Stimulated activated CD4-positive, alpha-beta T cell treated with anti-CD3 and anti-CD28 coated beads, Interleukin-2, amount 100 ng/mL, for 48 hours (primary cell): ENCODE results near the gene HTT.
"Not testable (repeated sequence)": the region's sequence is repeated elsewhere in the genome, so short reads cannot be mapped to it uniquely, and the experiment has no call there.

Experiments used
- DNase-seq, 2 donors: peaks; one replicate each; pipeline ENCODE4 v3.0.0-alpha.2; 2020

Gene HTT

GRCh38 chr4:3085948-3086670 lies 11.6 kb downstream of the HTT start:
- no peak for DNase-seq

GRCh38 chr4:3087115-3087797 lies 12.8 kb downstream of the HTT start:
- DNase-seq = no peak

- no peak for DNase-seq
Observed at GRCh38 chr4:3091464-3091863, 17.0 kb downstream of the HTT start.

- not testable (repeated sequence) for DNase-seq
Observed at GRCh38 chr4:3094701-3095100, 20.2 kb downstream of the HTT start.

GRCh38 chr4:3096202-3096601 lies 21.7 kb downstream of the HTT start:
- DNase-seq = no peak

GRCh38 chr4:3098346-3098745 lies 23.9 kb downstream of the HTT start:
- no peak for DNase-seq

- DNase-seq = peak; percentile 95
Observed at GRCh38 chr4:3106339-3107186, 32.1 kb downstream of the HTT start.

GRCh38 chr4:3107271-3107670 lies 32.8 kb downstream of the HTT start:
- no peak for DNase-seq

- DNase-seq = no peak
Observed at GRCh38 chr4:3107691-3108121, 33.2 kb downstream of the HTT start.

GRCh38 chr4:3108211-3108610 lies 33.7 kb downstream of the HTT start:
- DNase-seq = no peak

- no peak for DNase-seq
Observed at GRCh38 chr4:3111461-3111860, 37.0 kb downstream of the HTT start.

- no peak for DNase-seq
Observed at GRCh38 chr4:3112201-3112600, 37.7 kb downstream of the HTT start.

GRCh38 chr4:3112609-3113469 lies 38.4 kb downstream of the HTT start:
- DNase-seq = no peak

GRCh38 chr4:3114377-3114776 lies 39.9 kb downstream of the HTT start:
- no peak for DNase-seq

- DNase-seq = no peak
Observed at GRCh38 chr4:3115637-3116270, 41.3 kb downstream of the HTT start.

GRCh38 chr4:3116955-3117354 lies 42.5 kb downstream of the HTT start:
- DNase-seq = no peak

GRCh38 chr4:3118312-3118711 lies 43.8 kb downstream of the HTT start:
- DNase-seq = no peak

GRCh38 chr4:3119464-3119863 lies 45.0 kb downstream of the HTT start:
- no peak for DNase-seq

GRCh38 chr4:3121110-3121509 lies 46.6 kb downstream of the HTT start:
- no peak for DNase-seq

GRCh38 chr4:3121596-3121995 lies 47.1 kb downstream of the HTT start:
- no peak for DNase-seq

GRCh38 chr4:3122081-3122563 lies 47.6 kb downstream of the HTT start:
- DNase-seq = no peak

GRCh38 chr4:3123181-3123671 lies 48.7 kb downstream of the HTT start:
- DNase-seq = no peak
